ENCODE results near the gene AZIN2.
A peak's percentile ranks its signal among the peaks of the same experiment; 100 is the strongest.
"Not testable (repeated sequence)": the region's sequence is repeated elsewhere in the genome, so short reads cannot be mapped to it uniquely, and the experiment has no call there.

The AZIN2 gene

GRCh38 chr1:33128781-33129180 lies 47.8 kb downstream of the AZIN2 start:
- no peak for DNase-seq (ENCODE audit: low spot score)

- no peak for DNase-seq (ENCODE audit: low spot score)
These were observed 49.3 kb downstream of the AZIN2 start for GRCh38 chr1:33130297-33130696.

- DNase-seq (ENCODE audit: low spot score): no peak
These were observed 50.2 kb downstream of the AZIN2 start for GRCh38 chr1:33131191-33131590.

GRCh38 chr1:33132549-33132948 lies 51.6 kb downstream of the AZIN2 start:
- no peak for DNase-seq (ENCODE audit: low spot score)

- DNase-seq (ENCODE audit: low spot score): no peak
These were observed 52.6 kb downstream of the AZIN2 start for GRCh38 chr1:33133478-33134105.

GRCh38 chr1:33136041-33136440 lies 55.1 kb downstream of the AZIN2 start:
- not testable (repeated sequence) for DNase-seq (ENCODE audit: low spot score)

GRCh38 chr1:33137800-33138199 lies 56.8 kb downstream of the AZIN2 start:
- no peak for DNase-seq (ENCODE audit: low spot score)

- no peak for DNase-seq (ENCODE audit: low spot score)
These were observed 59.5 kb downstream of the AZIN2 start for GRCh38 chr1:33140153-33141149.

- no peak for DNase-seq (ENCODE audit: low spot score)
These were observed 60.3 kb downstream of the AZIN2 start for GRCh38 chr1:33141216-33141615.

- no peak for DNase-seq (ENCODE audit: low spot score)
These were observed 60.8 kb downstream of the AZIN2 start for GRCh38 chr1:33141781-33142180.

GRCh38 chr1:33142483-33143064 lies 61.6 kb downstream of the AZIN2 start:
- DNase-seq (ENCODE audit: low spot score): no peak

- no peak for DNase-seq (ENCODE audit: low spot score)
These were observed 62.2 kb downstream of the AZIN2 start for GRCh38 chr1:33143176-33143575.

- peak; percentile 83 for DNase-seq (ENCODE audit: low spot score)
These were observed 62.7 kb downstream of the AZIN2 start for GRCh38 chr1:33143698-33144097.

- DNase-seq (ENCODE audit: low spot score): no peak
These were observed 65.0 kb downstream of the AZIN2 start for GRCh38 chr1:33146003-33146402.

GRCh38 chr1:33147275-33147996 lies 66.5 kb downstream of the AZIN2 start:
- no peak for DNase-seq (ENCODE audit: low spot score)

- DNase-seq (ENCODE audit: low spot score): peak; percentile 78
These were observed 67.0 kb downstream of the AZIN2 start for GRCh38 chr1:33147997-33148314.

GRCh38 chr1:33148615-33149014 lies 67.7 kb downstream of the AZIN2 start:
- no peak for DNase-seq (ENCODE audit: low spot score)

- no peak for DNase-seq (ENCODE audit: low spot score)
These were observed 68.7 kb downstream of the AZIN2 start for GRCh38 chr1:33149453-33150190.

GRCh38 chr1:33150522-33150921 lies 69.6 kb downstream of the AZIN2 start:
- no peak for DNase-seq (ENCODE audit: low spot score)

GRCh38 chr1:33151116-33151515 lies 70.2 kb downstream of the AZIN2 start:
- no peak for DNase-seq (ENCODE audit: low spot score)

GRCh38 chr1:33152685-33153432 lies 71.9 kb downstream of the AZIN2 start:
- DNase-seq (ENCODE audit: low spot score): peak; percentile 77

Measured in hepatic stellate cell (primary cell).